Measurements from ENCODE around the gene VPS37C. TPM values are rescaled to one million over a fixed set of nuclear protein-coding genes. Genes with fewer than 3 reads are reported as not detected.
A peak's percentile ranks its signal among the peaks of the same experiment; 100 is the strongest.
"Not testable (repeated sequence)": the region's sequence is repeated elsewhere in the genome, so short reads cannot be mapped to it uniquely, and the experiment has no call there.

Gene VPS37C
- total RNA-seq, 1 donor from 2014 or later = 23.1 TPM

DNA sequence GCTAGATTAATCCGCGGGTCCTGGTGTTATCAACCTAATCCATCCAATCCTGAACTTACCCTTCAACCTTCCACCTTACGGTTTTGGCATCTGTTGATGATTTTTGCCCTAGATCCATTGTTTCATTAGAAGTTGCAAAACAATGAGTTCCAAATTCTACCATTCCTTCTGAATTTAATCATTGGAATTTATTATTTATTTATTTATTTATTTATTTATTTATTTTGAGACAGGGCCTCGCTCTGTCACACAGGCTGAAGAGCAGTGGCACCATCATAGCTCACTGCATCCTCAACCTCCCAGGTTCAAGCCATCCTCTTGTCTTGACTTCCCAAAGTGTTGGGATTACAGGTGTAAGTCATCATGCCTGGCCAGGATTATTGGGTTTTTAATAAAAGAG, 20.3 kb upstream of the VPS37C start:
- ATAC-seq = no peak
- intact Hi-C loops (cut with DNase I) = no loop called here

DNA sequence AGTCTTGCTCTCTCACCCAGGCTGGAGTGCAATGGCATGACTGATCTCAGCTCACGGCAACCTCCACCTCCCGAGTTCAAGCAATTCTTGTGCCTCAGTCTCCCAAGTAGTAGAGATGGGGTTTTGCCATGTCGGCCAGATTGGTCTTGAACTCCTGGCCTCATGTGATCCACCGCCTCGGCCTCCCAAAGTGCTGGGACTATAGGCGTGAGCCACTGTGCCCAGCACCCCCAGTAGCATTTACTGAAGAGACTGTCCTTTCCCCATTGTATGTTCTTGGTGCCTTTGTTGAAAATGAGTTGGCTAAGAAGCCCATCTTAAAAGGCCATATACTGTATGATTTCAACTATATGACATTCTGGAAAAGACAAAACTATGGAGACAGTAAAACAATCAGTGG, 19.0 kb upstream of the VPS37C start:
- ATAC-seq; intact Hi-C loops (cut with DNase I): not testable (repeated sequence)
- peak; percentile 18 for DNase-seq (ENCODE audit: low spot score)

More for the DNA sequence above, 20.3 kb upstream of the VPS37C start:
- no peak for DNase-seq (ENCODE audit: low spot score)

DNA sequence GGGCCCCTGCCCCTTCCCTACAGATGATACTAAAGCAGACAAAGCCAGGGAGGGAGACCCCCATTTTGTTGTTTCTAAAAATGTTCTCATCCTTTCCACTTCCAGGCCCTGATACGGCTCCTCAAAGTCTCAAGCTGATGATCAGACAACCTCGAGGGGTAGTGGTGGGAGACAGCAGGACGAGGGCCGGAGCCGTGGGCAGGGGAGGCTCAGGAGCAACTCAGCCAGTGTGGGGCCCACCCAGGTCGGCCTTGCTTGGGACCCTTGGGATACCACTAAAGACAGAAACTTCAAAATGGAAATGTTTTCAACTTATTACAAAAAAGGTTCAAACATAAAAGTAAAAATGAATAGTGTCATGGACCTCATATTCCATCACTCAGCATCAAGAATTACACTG, 15.2 kb upstream of the VPS37C start:
- DNase-seq (ENCODE audit: low spot score) (peak; percentile 14), ATAC-seq (no peak)

DNA sequence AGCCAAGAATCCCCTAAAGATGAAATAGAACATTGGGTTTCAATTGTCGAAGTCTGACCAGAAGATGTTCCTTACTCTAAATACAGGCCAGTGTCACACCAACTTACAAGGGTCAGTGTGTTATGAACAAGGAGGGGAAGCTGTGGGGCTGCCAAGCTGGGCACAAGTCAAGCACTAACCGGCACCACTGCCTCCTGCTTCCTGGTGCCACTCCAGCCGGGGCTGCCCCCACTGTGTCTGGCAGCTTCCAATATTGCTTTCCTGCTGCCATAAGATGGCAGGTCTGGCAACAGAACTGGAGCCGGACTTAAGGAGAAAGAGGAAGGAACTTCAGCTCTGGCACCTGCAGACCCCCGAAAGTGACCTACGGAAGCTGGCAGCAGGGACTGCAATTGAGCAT, 13.7 kb upstream of the VPS37C start:
- DNase-seq (ENCODE audit: low spot score) (peak; percentile 31), ATAC-seq (no peak)
- intact Hi-C loops (cut with DNase I) = no loop called here

More for the DNA sequence above, 15.2 kb upstream of the VPS37C start:
- intact Hi-C loops (cut with DNase I) = no loop called here

DNA sequence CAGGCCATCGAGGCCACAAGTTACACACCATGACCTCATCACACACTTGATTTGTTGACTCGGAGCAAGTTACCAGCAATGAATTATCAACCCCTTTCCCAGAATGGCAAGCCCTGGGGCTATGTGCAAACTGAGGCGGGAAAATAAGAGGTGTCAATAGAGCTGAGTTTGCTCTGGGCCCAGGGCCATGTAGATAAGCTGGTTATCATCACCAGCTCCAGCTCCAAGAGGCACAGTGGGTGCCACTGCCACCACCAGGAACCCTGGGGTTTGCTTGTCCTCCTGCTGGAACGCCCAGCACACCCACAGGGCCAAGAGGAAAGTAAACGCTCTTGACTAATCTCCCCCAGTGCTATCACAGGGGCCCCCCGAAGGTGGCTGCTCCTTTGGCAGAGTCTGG, 13.0 kb upstream of the VPS37C start:
- ATAC-seq = no peak
- intact Hi-C loops (cut with DNase I) = no loop called here

DNA sequence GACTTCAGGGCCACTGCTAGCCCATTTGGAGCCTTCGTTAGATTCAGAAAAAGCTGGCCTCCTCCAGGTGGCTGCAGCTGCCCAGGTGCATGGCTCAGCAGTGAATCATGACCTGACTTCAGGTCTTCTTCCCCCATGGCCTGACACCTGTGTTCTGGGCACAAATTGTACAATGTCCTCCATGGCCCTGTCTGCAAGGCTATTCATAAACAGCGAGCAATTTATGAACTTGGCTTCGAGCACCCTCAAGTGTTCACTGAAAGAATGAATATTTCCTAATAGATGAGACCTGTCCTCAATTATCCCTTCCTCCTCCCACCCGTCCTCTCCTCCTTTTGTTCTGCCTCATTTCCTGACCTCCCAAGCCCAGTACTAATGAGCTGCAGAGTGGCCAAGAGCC, 12.2 kb upstream of the VPS37C start:
- DNase-seq (ENCODE audit: low spot score) = peak; percentile 2

More for the DNA sequence above, 13.0 kb upstream of the VPS37C start:
- peak; percentile 23 for DNase-seq (ENCODE audit: low spot score)

DNA sequence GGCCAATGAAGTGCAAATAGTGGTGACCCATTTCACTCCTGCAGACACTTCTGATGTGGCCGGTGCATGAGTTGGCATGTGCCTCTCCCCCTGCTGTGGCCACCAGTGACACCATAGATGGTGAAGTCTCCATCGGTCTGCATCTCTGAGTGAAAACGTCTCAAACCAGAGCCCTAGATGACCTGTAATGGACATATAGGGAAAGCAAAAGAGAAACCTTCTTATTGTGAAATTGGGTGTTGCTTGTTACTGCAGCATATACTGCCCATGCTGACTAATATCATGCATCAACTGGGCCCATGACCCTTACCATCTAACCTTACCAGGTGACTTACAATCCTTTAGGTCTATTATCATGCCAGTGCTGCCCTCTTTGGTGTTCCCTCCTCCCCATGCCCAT, 11.7 kb upstream of the VPS37C start:
- intact Hi-C loops (cut with DNase I) = no loop called here
- peak; percentile 21 for DNase-seq (ENCODE audit: low spot score)
- ATAC-seq = no peak

More for the DNA sequence above, 12.2 kb upstream of the VPS37C start:
- ATAC-seq = no peak
- intact Hi-C loops (cut with DNase I) = no loop called here

DNA sequence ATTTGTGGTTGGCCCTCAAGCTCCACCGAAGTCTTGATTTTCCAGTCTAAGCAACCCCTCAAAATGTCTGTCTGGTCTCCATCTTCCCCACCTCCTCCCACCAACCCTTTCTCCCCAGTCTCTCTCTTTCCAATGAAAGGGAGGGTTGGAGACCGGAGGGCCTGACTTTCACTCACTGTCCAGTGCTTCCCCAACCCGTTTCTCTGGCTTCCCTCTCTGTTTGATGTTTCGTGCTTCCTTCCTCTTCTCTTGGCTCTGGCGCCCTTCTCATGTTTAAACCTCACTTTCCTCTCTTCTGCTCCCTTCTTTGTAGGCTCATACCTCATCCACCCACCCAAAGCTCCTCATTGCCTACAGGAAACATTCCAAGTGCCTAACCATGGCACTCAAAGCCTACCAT, 11.1 kb upstream of the VPS37C start:
- peak; percentile 14 for DNase-seq (ENCODE audit: low spot score)
- no peak for ATAC-seq
- intact Hi-C loops (cut with DNase I) = no loop called here

DNA sequence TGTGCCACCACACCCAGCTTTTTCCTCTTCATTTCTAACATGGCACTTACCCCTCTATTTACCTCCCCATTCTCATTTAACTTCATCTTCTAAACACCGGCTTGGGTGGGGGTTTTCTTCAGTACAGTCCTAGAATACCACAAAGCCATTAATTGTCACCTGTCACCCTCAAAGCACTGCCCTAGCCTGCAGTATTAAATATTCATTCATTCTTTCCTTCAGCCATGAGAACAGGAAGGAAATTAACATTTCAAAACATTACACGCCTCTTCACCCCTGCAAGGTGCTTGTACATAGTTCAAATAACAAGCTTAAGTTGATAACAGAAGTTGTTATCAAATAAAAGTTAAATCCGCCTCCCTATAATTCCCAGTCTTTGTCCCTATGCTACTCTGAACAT, 10.7 kb upstream of the VPS37C start:
- ATAC-seq (no peak), DNase-seq (ENCODE audit: low spot score) (no peak)
- intact Hi-C loops (cut with DNase I) = no loop called here

DNA sequence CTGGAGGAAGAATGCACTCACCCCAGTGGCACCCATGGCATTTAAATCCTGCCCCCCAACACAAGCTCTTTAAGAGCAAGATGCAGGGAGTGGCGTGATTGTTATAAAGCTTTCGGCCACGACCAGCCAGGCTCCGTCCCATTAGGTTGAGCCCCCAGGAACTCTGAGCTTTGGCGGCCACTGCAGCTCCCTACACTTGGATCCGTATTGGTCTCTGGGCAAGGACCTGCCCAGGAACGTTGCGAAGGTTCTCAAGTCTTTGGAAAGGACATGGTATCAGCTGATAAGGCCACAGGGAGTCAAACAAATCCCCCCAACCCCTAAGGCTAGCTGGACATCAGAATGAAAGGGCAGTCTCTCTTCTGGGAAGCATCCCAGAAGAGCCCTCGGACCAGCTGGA, 9.3 kb upstream of the VPS37C start:
- DNase-seq (ENCODE audit: low spot score) (peak; percentile 34), ATAC-seq (no peak)
- intact Hi-C loops (cut with DNase I) = no loop called here

DNA sequence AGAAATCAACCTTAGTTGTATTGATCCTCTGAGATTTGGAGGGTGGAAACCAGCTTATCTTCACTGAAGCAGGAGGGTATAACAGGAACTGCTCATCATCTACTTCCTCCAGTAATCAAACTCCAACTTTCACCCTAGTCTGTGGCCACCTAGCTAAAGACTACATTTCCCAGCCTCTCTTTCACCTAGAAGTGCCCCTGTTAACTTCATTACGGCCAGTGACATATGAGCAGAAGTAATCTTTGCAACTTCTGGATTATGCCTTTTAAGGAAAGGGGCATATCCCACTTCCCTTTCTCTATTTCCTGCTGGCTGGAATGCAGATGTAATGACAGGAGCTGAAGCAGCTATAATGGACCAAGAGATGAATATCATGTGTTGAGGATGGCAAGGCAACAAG, 7.6 kb upstream of the VPS37C start:
- DNase-seq (ENCODE audit: low spot score) (no peak), ATAC-seq (no peak)
- intact Hi-C loops (cut with DNase I) = no loop called here

DNA sequence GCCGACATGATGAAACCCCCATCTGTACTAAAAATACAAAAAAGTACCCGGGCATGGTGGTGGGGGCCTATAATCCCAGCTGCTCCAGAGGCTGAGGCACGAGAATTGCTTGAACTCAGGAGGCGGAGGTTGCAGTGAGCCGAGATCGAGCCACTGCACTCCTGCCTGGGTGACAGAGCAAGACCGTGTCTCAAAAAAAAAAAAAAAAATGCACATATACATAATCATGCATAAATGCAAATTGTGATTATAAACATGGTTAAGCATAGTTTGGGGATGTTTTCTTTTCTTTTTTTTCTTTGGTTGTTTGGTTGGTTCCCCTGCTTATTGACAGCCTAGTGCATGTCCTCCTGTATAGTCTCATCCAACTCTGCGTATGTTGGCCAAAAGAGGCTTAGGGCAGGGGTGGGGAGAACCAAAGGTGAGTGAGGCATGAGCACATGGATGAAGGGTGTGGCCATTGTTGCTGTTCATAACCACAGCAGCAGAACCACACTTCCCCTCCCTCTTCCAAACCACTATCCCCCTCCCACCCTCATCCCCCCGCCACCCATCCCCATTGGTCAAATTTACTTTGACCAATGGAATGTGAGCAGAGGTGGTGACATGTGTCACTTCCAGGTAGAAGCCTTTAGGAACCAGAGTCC, 6.9 kb upstream of the VPS37C start:
- ATAC-seq (no peak), DNase-seq (ENCODE audit: low spot score) (peak; percentile 19)
- intact Hi-C loops (cut with DNase I) = no loop called here

DNA sequence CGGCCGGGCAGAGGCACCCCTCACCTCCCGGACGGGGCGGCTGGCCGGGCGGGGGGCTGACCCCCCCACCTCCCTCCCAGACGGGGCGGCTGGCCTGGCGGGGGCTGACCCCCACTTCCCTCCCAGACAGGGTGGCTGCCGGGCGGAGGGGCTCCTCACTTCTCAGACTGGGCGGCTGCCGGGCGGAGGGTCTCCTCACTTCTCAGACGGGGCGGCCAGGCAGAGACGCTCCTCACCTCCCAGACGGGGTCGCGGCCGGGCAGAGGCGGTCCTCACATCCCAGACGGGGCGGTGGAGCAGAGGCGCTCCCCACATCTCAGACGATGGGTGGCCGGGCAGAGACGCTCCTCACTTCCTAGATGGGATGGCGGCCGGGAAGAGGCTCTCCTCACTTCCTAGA, 5.1 kb upstream of the VPS37C start:
- peak; percentile 51 for DNase-seq (ENCODE audit: low spot score)
- intact Hi-C loops (cut with DNase I); ATAC-seq: not testable (repeated sequence)

DNA sequence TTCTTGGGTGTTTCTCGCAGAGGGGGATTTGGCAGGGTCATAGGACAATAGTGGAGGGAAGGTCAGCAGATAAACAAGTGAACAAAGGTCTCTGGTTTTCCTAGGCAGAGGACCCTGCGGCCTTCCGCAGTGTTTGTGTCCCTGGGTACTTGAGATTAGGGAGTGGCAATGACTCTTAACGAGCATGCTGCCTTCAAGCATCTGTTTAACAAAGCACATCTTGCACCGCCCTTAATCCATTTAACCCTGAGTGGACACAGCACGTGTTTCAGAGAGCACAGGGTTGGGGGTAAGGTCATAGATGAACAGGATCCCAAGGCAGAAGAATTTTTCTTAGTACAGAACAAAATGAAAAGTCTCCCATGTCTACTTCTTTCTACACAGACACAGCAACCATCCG, 4.6 kb upstream of the VPS37C start:
- intact Hi-C loops (cut with DNase I); ATAC-seq; DNase-seq (ENCODE audit: low spot score): not testable (repeated sequence)

DNA sequence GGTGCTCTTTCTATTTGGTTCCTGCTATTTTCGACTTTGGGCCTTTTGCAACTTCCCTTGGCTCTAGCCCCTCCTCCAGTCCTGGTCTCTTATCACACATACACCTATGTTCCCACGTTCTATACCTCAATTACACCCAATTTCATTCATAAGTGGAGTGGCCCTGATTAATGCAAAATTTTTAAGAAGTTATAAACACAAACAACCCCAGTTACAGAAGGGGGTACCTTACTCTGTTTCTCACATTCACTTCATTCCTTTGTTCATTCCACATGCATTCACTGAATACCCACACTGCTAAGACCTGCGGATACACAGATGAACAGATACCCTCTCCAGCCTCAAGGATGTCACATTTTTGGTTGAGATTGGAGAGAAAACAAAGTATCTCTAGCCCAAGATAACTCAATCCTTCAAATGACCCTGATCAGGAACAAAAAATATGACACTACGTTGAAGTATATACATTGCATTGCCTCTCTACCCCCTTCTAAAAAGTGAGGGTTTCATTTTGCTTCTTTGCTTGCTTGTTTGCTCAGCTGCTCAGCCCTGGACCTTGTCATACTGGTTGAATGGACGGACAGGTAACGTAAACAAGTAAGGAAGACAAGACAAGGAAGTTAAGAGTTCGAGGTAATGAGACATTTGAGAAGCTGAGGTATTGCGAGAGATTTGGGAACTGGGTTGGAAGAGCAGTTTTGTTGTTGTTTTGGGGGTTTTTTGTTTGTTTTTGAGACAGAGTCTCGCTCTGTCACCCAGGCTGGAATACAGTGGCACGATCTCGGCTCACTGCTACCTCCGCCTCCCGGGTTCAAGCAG, 3.6 kb upstream of the VPS37C start:
- intact Hi-C loops (cut with DNase I) = no loop called here
- DNase-seq (ENCODE audit: low spot score) (peak; percentile 13), ATAC-seq (no peak)

DNA sequence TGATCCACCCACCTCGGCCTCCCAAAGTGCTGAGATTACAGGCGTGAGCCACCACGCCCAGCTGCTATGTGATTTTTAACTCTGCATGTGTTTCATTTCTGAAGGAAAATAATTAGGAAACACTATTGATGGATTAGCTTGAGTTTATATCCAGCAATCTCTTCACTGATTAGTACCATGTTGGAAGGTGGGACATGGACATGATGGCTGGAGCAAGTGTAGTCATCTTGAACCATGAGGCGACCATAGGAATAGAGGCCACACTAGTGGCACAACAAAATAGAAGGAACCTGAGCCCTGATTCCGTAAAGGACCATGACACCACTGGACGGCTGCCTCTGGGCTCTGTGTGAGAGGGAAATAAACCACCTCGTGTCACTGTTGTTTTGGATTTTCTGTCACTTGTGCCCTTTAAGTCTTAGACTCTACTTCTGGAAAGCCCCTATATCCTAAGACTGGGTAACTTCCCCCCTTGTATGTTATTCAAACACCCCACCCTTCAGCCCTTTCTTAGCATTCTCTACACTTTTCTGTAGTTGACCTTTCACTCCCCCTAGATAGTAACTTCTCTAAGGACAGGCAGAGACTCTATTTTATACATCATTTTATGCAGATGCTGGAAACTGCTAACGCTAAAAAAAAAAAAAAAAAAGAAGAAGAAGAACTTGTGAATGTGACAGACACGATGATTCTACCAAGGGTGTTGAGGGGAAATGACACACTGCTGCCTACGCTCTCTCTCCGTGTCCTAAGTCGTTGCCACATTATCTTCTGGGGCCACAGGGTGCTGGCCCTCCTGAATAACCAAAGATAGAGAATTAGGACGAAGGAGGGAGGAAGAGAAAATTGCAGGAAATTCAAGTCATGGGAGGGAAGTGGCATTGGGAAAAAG, 2.7 kb upstream of the VPS37C start:
- intact Hi-C loops (cut with DNase I) = no loop called here
- ATAC-seq (no peak), DNase-seq (ENCODE audit: low spot score) (peak; percentile 23)

DNA sequence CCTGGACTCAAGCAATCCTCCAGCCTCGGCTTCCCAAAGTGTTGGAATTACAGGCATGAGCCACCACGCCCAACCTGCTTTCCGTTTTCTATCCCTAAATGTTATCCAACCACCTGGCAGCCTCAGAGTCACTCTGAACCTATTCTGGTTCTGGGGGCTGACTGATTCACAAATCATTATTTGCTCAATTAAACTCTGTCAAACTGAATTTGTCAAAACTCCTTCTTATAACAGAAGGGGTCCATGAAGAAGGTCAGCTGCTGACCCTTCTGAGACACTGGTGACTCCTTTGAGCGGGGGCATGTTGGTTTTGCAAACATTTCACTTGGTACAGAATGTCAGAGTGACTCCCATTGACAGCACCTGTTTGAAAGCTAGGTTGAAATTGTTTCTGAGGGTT, 1.8 kb upstream of the VPS37C start:
- intact Hi-C loops (cut with DNase I) = no loop called here
- ATAC-seq = no peak
- DNase-seq (ENCODE audit: low spot score) = peak; percentile 7

DNA sequence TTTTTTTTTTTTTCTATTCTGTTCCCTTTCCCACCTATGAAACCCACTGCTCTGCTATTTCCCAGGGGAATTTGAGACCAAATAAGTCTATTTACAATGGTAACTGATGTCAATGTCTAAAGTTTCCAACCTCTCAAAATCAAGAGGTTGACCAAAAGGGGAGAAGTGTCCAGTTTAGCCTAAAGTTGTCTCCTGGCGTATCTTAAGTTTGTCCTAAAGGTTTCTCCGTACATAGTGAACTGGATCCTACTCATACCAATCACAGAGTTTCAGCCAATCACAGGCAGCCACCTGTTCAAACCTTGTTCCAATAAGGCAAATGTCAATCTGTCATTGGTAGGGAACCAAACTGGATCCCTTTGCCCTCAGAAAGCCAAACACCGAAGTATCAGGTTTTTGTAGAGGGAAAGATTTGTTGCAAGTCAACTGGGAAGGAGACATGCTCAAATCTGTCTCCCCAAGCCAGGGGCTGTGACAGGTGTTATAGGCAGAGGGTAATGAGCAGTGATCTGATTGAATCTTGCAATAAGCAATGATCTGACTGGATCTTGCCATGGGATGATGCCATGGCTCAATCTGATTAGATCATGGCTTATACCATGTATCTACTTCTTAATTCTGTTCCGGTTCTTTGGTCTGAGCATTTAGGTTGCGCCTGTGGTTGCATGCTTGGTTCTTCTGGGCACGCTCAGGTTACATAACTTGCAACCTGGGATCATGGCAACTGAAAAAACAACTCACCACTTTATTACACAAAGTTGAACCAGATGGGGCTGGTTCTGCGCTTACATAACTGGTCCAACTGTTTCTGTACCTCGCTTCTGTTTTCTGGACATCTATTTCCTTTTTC, 1.1 kb upstream of the VPS37C start:
- no peak for ATAC-seq
- intact Hi-C loops (cut with DNase I) = no loop called here
- DNase-seq (ENCODE audit: low spot score) = peak; percentile 33
